Progenitor cell of endocrine pancreas (in vitro differentiated cells): Measurements from ENCODE around the gene FBXO15. TPM values are rescaled to one million over a fixed set of nuclear protein-coding genes. Genes with fewer than 3 reads are reported as not detected.

ENCODE experiments used
- DNase-seq: peaks from one replicate; pipeline ENCODE4 v3.0.0; 2021; ENCODE audit warnings: low spot score; ENCODE audit not compliant: unreplicated experiment
- H3K27ac Mint-ChIP-seq: 2 replicates; pipeline ENCODE4 v1.8.0; 2021; ENCODE audit warnings: mild to moderate bottlenecking, moderate library complexity, mixed read lengths
- H3K27me3 Mint-ChIP-seq: 2 replicates; pipeline ENCODE4 v1.8.0; 2021; ENCODE audit warnings: mixed read lengths
- H3K36me3 Mint-ChIP-seq: 2 replicates; pipeline ENCODE4 v1.8.0; 2022; ENCODE audit warnings: mixed read lengths; ENCODE audit not compliant: insufficient read depth
- H3K4me1 Mint-ChIP-seq: 2 replicates; pipeline ENCODE4 v1.8.0; 2021; ENCODE audit warnings: low read depth, mixed read lengths
- H3K4me3 Mint-ChIP-seq: 2 replicates; pipeline ENCODE4 v1.8.0; 2021; ENCODE audit warnings: low read depth, mild to moderate bottlenecking, moderate library complexity, mixed read lengths
- H3K9me3 Mint-ChIP-seq: 2 replicates; pipeline ENCODE4 v1.8.0; 2021; ENCODE audit warnings: low read depth, mixed read lengths
- CTCF ChIP-seq: fragments of 200-600 bp; sonication (generic); IDR thresholded peaks from one replicate; pipeline ENCODE4 v1.5.0; 2021; ENCODE audit warnings: antibody characterized with exemption, mild to moderate bottlenecking; ENCODE audit not compliant: unreplicated experiment
- total RNA-seq: library from RNA; stranded (reverse); gene quantifications from 2 replicates; pipeline ENCODE4 v1.2.1, GENCODE V29; 2021

Gene FBXO15
- total RNA-seq, 1 donor from 2014 or later: 2.7 TPM

GRCh38 chr18:74148543-74149070 lies 973 bp upstream of the FBXO15 start:
- Mint-ChIP-seq H3K4me3 (peak overlapping the region; percentile 95), H3K9me3 (no peaks in the 10 kb centered on the region), H3K27me3 (peaks cover 2% of the 10 kb centered on the region), H3K27ac (peak overlapping the region; percentile 97), H3K4me1 (peaks cover 18% of the 10 kb centered on the region), H3K36me3 (no peaks in the 10 kb centered on the region)
- no peak for DNase-seq
- no peak for TF ChIP-seq CTCF

GRCh38 chr18:74147491-74147778 lies 199 bp downstream of the FBXO15 start:
- Mint-ChIP-seq H3K4me3 (peak overlapping the region; percentile 95), H3K27me3 (peaks cover 2% of the 10 kb centered on the region), H3K27ac (peak overlapping the region; percentile 97), H3K36me3 (no peaks in the 10 kb centered on the region), H3K9me3 (no peaks in the 10 kb centered on the region), H3K4me1 (peaks cover 18% of the 10 kb centered on the region)
- no peak for TF ChIP-seq CTCF
- no peak for DNase-seq

- H3K9me3 Mint-ChIP-seq: no peaks in the 10 kb centered on the region
- peak overlapping the region; percentile 92 for H3K27ac Mint-ChIP-seq
- H3K4me1 Mint-ChIP-seq: peaks cover 18% of the 10 kb centered on the region
- no peak for TF ChIP-seq CTCF
- H3K36me3 Mint-ChIP-seq: no peaks in the 10 kb centered on the region
- H3K4me3 Mint-ChIP-seq: peak overlapping the region; percentile 95
- H3K27me3 Mint-ChIP-seq: peaks cover 2% of the 10 kb centered on the region
- DNase-seq: no peak
Measured at GRCh38 chr18:74146756-74147155, 878 bp downstream of the FBXO15 start.

GRCh38 chr18:74142252-74142651 lies 5.4 kb downstream of the FBXO15 start:
- no peaks in the 10 kb centered on the region for H3K9me3 Mint-ChIP-seq
- H3K27me3 Mint-ChIP-seq: peaks cover 26% of the 10 kb centered on the region
- no peak overlapping the region for H3K27ac Mint-ChIP-seq
- H3K4me3 Mint-ChIP-seq: no peak overlapping the region
- H3K4me1 Mint-ChIP-seq: peaks cover 12% of the 10 kb centered on the region
- no peak for TF ChIP-seq CTCF
- no peaks in the 10 kb centered on the region for H3K36me3 Mint-ChIP-seq
- DNase-seq: no peak

- Mint-ChIP-seq H3K36me3 (no peaks in the 10 kb centered on the region), H3K9me3 (no peaks in the 10 kb centered on the region), H3K27ac (no peak overlapping the region), H3K4me3 (no peak overlapping the region), H3K27me3 (peaks cover 26% of the 10 kb centered on the region), H3K4me1 (peaks cover 9% of the 10 kb centered on the region)
- no peak for TF ChIP-seq CTCF
- no peak for DNase-seq
Measured at GRCh38 chr18:74141667-74142066, 6.0 kb downstream of the FBXO15 start.
